Kidney epithelial cell (primary cell): ENCODE results near the gene ETV6. TPM values are rescaled to one million over a fixed set of nuclear protein-coding genes. Genes with fewer than 3 reads are reported as not detected.
A peak's percentile ranks its signal among the peaks of the same experiment; 100 is the strongest.
"Not testable (repeated sequence)": the region's sequence is repeated elsewhere in the genome, so short reads cannot be mapped to it uniquely, and the experiment has no call there.

Source experiments
- DNase-seq: peaks from one replicate; pipeline ENCODE4 v3.0.0-alpha.2; 2010; ENCODE audit warnings: low read depth
- H3K27me3 ChIP-seq: 2 replicates; pipeline ENCODE4 v1.6.0; 2011; ENCODE audit warnings: low read length; ENCODE audit not compliant: control insufficient read depth, insufficient read depth
- H3K36me3 ChIP-seq: 2 replicates; pipeline ENCODE4 v1.5.1; 2011; ENCODE audit warnings: low read length; ENCODE audit not compliant: control insufficient read depth, insufficient read depth
- H3K4me3 ChIP-seq: 2 replicates; pipeline ENCODE4 v1.5.1; 2011; ENCODE audit warnings: low read depth, mild to moderate bottlenecking, control low read depth, low read length
- total RNA-seq: library from RNA; depleted of rRNA; stranded (reverse); fragments of >200 nt; gene quantifications from 2 replicates; pipeline ENCODE4 v1.2.3, GENCODE V29; 2015
- TF ChIP-seq, protein P1 (sequence below): IDR thresholded peaks from 2 replicates; pipeline ENCODE4 v1.5.1; 2011; ENCODE audit warnings: mild to moderate bottlenecking, moderate library complexity, low read length, control low read depth, inconsistent platforms; ENCODE audit not compliant: insufficient read depth, poor library complexity, severe bottlenecking

Gene ETV6
- total RNA-seq, 1 donor from 2014 or later, result 17.6 TPM

DNA sequence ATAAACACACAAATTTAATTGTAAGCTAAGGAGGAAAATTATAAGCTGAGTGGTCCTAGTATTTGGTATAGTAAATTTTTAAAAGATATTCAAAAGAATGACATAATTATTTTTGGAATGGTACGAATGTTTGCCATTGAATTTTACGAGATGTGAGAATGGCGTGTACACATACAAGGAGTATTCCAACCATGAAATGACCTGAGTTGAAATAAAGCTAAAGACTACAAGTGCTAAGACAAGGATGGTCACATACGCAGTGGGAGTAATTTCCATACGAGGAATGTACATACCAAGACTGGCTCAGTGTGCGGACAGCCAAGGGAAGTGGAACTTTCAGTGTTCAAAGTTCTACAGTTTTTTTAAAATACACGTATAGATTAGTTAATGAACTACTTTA, 21.1 kb upstream of the ETV6 start:
- TF ChIP-seq, protein P1, sequence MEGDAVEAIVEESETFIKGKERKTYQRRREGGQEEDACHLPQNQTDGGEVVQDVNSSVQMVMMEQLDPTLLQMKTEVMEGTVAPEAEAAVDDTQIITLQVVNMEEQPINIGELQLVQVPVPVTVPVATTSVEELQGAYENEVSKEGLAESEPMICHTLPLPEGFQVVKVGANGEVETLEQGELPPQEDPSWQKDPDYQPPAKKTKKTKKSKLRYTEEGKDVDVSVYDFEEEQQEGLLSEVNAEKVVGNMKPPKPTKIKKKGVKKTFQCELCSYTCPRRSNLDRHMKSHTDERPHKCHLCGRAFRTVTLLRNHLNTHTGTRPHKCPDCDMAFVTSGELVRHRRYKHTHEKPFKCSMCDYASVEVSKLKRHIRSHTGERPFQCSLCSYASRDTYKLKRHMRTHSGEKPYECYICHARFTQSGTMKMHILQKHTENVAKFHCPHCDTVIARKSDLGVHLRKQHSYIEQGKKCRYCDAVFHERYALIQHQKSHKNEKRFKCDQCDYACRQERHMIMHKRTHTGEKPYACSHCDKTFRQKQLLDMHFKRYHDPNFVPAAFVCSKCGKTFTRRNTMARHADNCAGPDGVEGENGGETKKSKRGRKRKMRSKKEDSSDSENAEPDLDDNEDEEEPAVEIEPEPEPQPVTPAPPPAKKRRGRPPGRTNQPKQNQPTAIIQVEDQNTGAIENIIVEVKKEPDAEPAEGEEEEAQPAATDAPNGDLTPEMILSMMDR, result no peak
- H3K4me3 ChIP-seq, result no peak overlapping the region
- H3K27me3 ChIP-seq, result no peaks in the 10 kb centered on the region
- DNase-seq, result no peak
- no peaks in the 10 kb centered on the region for H3K36me3 ChIP-seq

DNA sequence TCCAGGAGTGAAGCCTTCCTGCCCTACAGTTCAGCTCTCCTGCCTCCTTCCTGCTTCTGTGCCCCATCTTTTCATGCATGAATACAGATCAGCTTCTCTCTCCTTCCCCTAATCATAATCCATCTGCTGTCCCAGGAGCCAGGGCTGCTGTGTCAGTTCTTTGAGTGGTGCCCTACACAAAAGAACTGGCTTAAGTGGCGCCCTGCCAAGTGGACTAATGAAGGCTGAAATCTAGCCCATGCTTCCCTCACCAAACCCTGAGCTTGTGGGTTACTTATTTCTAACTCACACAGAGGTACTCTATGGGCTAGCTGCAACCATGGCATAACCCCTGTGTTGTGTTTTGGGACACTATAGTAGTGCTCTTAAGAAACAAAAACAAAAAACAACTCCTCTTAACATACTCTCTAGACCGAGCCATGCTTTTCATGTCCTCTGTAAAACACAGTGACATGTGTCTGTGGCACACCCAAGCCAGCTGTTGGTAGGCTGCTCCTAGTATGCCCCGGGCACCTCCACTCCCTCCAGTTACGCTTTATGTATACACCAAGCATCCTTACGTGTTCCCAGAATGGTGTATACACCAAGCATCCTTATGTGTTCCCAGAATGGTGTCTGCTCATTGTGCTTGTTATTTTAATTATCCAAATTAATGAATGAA, 19.3 kb upstream of the ETV6 start:
- Histone ChIP-seq H3K36me3 (no peaks in the 10 kb centered on the region), H3K27me3 (no peaks in the 10 kb centered on the region), H3K4me3 (no peak overlapping the region)
- no peak for DNase-seq
- TF ChIP-seq, protein P1, result no peak

DNA sequence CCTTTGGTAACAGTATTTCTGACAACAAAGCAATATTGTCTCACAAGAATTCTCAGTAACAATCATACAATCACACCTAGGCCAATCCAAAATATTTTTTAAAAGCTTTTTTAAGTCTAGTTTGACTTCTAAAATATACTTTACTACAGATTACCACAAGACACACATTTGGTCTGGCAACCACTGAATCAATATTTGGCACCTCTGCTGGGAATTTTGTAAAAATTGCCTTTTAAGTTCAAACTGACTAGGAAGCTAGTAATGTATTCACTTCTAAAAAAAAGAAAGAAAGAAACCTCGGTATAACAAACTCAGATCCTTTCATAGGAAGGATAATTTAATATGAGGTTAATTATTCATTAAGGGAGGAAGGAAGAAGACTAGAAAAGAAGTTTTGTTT, 18.2 kb upstream of the ETV6 start:
- DNase-seq, result no peak
- TF ChIP-seq, protein P1, result no peak
- Histone ChIP-seq H3K4me3 (no peak overlapping the region), H3K27me3 (no peaks in the 10 kb centered on the region), H3K36me3 (no peaks in the 10 kb centered on the region)

DNA sequence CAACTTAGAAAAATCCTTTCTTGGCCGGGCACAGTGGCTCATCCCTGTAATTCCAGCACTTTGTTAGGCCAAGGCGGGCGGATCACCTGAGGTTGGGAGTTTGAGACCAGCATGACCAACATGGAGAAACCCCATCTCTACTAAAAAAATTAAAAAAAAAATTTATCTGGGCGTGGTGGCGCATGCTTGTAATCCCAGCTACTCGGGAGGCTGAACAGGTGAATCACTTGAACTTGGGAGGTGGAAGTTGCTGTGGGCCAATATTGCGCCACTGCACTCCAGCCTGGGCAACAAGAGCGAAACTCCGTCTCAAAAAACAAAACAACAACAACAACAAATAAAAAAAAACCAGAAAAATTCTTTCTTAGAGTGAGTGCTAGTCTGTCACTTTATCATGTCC, 17.6 kb upstream of the ETV6 start:
- DNase-seq, H3K4me3 ChIP-seq, H3K27me3 ChIP-seq, H3K36me3 ChIP-seq: not testable (repeated sequence)

DNA sequence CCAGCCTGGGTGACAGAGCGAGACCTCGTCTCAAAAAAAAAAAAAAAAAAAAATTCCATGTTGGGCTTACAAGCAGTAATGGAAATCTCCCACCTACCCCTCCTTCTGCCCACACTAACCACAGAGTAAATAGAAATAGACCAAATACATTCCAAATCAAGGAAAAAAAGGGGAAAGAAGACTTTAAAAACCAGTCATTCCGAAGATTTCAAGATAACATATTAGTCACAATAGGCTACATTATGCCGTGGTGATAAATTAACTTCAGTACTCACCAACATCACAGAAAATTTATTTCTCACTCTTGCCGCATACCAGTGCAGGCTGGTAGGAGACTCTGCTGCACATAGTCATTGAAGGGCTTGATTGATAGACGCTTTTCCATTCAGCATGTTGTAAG, 15.5 kb upstream of the ETV6 start:
- Histone ChIP-seq H3K4me3 (no peak overlapping the region), H3K27me3 (no peaks in the 10 kb centered on the region), H3K36me3 (no peaks in the 10 kb centered on the region)
- peak; percentile 84 for DNase-seq
- TF ChIP-seq, protein P1, result no peak

DNA sequence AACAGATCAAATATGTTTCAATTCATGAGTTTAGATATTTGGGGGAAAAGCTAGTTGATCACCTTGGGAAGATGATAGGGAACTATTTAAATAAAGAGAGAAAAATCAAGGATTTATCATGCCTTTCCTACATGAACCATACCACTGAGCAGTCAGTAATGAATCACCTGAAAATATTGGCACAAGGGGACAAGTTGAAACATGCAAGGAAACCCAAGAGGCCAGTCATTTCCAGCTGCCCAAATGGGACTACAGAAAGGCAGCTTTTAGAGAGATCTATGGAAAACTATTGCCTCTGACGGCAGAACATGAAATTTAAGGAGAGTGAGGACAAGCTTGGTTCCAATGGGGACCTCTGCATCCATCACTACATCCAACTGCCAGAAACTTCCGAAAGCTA, 14.1 kb upstream of the ETV6 start:
- DNase-seq, result no peak

More for the DNA sequence above, 14.1 kb upstream of the ETV6 start:
- no peaks in the 10 kb centered on the region for H3K36me3 ChIP-seq
- H3K27me3 ChIP-seq, result no peaks in the 10 kb centered on the region
- no peak overlapping the region for H3K4me3 ChIP-seq
- TF ChIP-seq, protein P1, result no peak
